GM12864 (cell line): ENCODE data around the gene GRIP2.
A peak's percentile ranks its signal among the peaks of the same experiment; 100 is the strongest.
"Not testable (repeated sequence)": the region's sequence is repeated elsewhere in the genome, so short reads cannot be mapped to it uniquely, and the experiment has no call there.

ENCODE experiments used
- DNase-seq: peaks from one replicate; pipeline ENCODE4 v3.0.0-alpha.2; 2011; ENCODE audit warnings: low read depth
- H3K4me3 ChIP-seq: 2 replicates; pipeline ENCODE4 v1.5.1; 2011; ENCODE audit warnings: mild to moderate bottlenecking, low read depth, low read length, control low read depth
- CTCF ChIP-seq: IDR thresholded peaks from 2 replicates; pipeline ENCODE4 v1.5.1; 2011; ENCODE audit warnings: low read depth, mild to moderate bottlenecking, moderate library complexity, low read length, control low read depth, inconsistent platforms; ENCODE audit errors: missing control alignments

The GRIP2 gene

DNA sequence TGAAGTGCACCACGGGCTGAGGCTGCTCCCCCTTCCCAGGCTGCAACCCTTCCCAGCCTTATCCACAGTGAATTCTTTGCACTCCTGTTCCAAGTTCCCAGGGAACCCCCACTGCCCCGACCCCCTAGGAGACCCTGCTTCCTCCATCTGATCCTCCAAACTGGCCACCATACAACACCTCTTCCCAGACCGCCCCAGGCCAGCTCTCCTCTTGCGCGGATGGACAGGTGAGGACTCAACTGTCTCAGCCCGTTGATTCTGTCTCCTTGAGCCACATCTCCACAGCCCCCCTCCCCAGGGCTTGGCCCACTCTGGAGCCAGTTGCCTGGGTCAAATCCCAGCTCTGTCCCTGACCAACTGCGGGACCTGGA, 21.7 kb downstream of the GRIP2 start:
- no peak for TF ChIP-seq CTCF
- no peak for DNase-seq
- no peak overlapping the region for H3K4me3 ChIP-seq

DNA sequence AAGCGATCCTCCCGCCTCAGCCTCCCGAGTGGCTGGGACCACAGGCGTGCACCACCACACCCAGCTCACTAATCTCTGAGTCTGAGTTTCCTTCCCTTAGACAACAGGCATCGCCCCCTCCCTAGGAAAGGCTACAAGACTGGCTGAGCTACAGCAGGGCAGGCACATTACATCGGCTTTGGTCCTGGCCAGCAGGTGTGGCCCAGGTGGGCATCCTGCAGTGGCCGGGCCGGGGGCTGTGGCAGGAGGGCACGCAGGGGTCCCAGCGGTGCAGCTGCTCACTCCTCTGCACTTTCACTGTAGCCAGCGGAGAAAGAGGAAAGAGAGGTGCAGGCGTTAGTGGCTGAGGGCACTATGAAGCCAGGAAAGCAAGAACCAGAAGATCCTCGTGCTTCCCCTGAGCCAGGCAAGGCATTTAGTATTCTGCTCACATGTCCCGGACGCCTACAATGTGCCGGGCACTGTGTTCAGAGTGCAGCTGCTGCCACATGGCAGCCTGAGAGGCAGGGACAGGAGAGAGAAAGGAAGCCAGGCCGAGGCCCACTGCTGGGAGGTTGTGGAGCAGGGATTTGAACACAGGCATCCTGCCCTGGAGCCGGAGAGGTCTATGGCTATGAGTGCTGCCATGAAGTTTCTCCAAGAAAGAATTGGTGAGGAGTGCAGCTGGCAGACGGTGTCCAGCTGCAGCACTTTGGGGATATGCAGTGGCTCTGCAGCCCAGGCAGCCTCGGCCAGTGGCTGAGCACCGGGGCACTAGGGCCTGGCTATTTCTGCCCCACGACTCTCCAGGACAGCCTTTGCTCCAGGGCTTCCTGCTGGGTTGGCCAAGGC, 22.3 kb downstream of the GRIP2 start:
- no peak overlapping the region for H3K4me3 ChIP-seq
- TF ChIP-seq CTCF = no peak
- no peak for DNase-seq

- H3K4me3 ChIP-seq = no peak overlapping the region
- TF ChIP-seq CTCF = peak; percentile 3
- DNase-seq = no peak
These were observed 23.3 kb downstream of the GRIP2 start for GRCh38 chr3:14516738-14517345.

GRCh38 chr3:14515526-14515925, 24.6 kb downstream of the GRIP2 start:
- DNase-seq, H3K4me3 ChIP-seq: not testable (repeated sequence)

GRCh38 chr3:14514323-14514720, 25.8 kb downstream of the GRIP2 start:
- TF ChIP-seq CTCF = no peak
- no peak for DNase-seq
- no peak overlapping the region for H3K4me3 ChIP-seq

- no peak for TF ChIP-seq CTCF
- no peak overlapping the region for H3K4me3 ChIP-seq
- DNase-seq = no peak
These were observed 26.4 kb downstream of the GRIP2 start for GRCh38 chr3:14513566-14514322.

DNA sequence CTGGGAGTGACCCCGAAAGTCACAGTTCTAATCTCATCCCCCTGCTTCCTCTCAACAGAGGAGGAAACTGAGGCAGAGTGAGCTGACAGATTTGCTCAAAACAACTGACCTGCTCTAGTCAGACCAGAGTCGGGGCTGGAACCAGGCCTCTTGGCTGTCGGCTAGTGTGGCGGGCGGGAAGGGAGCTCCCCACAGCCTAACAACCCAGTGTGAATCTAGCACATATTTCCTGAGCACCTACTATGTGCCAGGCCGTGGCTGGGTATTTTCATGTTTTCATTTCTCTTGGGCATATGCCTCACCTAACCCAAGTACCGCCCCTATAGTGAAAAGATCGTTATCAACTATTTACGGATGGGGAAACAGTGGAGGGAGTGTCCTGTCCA, 27.2 kb downstream of the GRIP2 start:
- H3K4me3 ChIP-seq = no peak overlapping the region
- no peak for DNase-seq
- TF ChIP-seq CTCF = no peak
